Nephron progenitor cell (in vitro differentiated cells): ENCODE results near the gene HUS1.
"Not testable (repeated sequence)": the region's sequence is repeated elsewhere in the genome, so short reads cannot be mapped to it uniquely, and the experiment has no call there.

Experiments used
- DNase-seq: peaks from one replicate; pipeline ENCODE4 v3.0.0; 2021
- H3K27ac Mint-ChIP-seq: 2 replicates; pipeline ENCODE4 v1.8.0; 2021; ENCODE audit warnings: mild to moderate bottlenecking, moderate library complexity, mixed read lengths
- H3K27me3 Mint-ChIP-seq: 2 replicates; pipeline ENCODE4 v1.8.0; 2021; ENCODE audit warnings: mild to moderate bottlenecking, low read depth, mixed read lengths; ENCODE audit not compliant: poor library complexity
- H3K36me3 Mint-ChIP-seq: 2 replicates; pipeline ENCODE4 v1.8.0; 2021; ENCODE audit warnings: low read depth, mixed read lengths
- H3K4me1 Mint-ChIP-seq: 2 replicates; pipeline ENCODE4 v1.8.0; 2021; ENCODE audit warnings: mixed read lengths
- H3K4me3 Mint-ChIP-seq: 2 replicates; pipeline ENCODE4 v1.8.0; 2021; ENCODE audit warnings: mild to moderate bottlenecking, moderate library complexity, mixed read lengths
- H3K9me3 Mint-ChIP-seq: 2 replicates; pipeline ENCODE4 v1.8.0; 2021; ENCODE audit warnings: mild to moderate bottlenecking, moderate library complexity, mixed read lengths
- CTCF ChIP-seq: fragments of 200-600 bp; sonication (generic); IDR thresholded peaks from 2 replicates; pipeline ENCODE4 v1.5.0; 2021; ENCODE audit warnings: antibody characterized with exemption

Gene HUS1

DNA sequence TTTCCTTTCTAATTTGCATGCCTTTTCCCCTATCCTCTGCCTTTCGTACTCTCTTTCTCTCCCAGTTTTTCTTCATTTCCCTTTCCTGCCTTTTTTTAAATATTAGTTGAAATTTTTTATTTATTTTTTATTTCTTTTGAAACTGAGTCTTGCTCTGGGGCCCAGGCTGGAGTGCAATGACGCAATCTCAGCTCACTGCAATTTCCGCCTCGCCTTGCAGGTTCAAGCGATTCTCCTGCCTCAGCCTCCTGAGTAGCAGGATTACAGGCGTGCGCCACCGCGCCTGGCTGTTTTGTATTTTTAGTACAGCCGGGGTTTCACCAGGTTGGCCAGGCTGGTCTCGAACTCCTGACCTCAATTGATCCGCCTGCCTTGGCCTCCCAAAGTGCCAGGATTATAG is 20.0 kb upstream of the HUS1 start:
- peaks cover 2% of the 10 kb centered on the region for H3K27me3 Mint-ChIP-seq
- H3K9me3 Mint-ChIP-seq, result peaks cover 27% of the 10 kb centered on the region

DNA sequence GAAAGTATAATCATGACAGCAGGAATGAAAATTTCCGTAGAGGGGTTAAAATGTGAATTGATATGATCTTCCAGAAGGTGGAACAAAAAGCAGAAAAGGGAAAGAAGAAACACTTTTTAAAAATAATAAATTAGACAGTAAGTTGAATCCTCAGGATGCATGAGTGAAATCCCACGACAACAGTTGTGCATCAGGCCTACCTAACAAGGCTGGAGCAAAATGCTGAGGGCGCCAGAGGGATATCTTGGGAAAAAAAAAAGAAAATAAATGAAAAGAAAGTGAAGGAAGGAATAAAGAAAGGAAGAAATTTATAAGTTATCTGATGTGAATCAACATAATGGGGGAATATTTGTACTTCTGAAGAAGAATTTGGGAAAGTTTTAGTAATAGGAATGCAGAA is 13.0 kb upstream of the HUS1 start:
- Mint-ChIP-seq H3K27ac (peak overlapping the region; percentile 49), H3K4me1 (peaks cover 40% of the 10 kb centered on the region), H3K4me3 (peak overlapping the region; percentile 78), H3K36me3 (no peaks in the 10 kb centered on the region), H3K27me3 (peaks cover 3% of the 10 kb centered on the region), H3K9me3 (no peaks in the 10 kb centered on the region)
- no peak for DNase-seq
- TF ChIP-seq CTCF, result no peak

More for the DNA sequence above, 20.0 kb upstream of the HUS1 start:
- DNase-seq, result no peak
- peaks cover 7% of the 10 kb centered on the region for H3K36me3 Mint-ChIP-seq
- H3K4me1 Mint-ChIP-seq, result peaks cover 5% of the 10 kb centered on the region
- TF ChIP-seq CTCF, result no peak
- H3K4me3 Mint-ChIP-seq, result no peak overlapping the region
- H3K27ac Mint-ChIP-seq, result no peak overlapping the region

GRCh38 chr7:47991741-47992311 is 12.4 kb upstream of the HUS1 start:
- Mint-ChIP-seq H3K36me3 (no peaks in the 10 kb centered on the region), H3K27me3 (peaks cover 3% of the 10 kb centered on the region), H3K27ac (peak overlapping the region; percentile 94), H3K4me3 (peak overlapping the region; percentile 78), H3K9me3 (no peaks in the 10 kb centered on the region), H3K4me1 (peaks cover 40% of the 10 kb centered on the region)
- DNase-seq, result peak; percentile 83
- peak; percentile 36 for TF ChIP-seq CTCF

DNA sequence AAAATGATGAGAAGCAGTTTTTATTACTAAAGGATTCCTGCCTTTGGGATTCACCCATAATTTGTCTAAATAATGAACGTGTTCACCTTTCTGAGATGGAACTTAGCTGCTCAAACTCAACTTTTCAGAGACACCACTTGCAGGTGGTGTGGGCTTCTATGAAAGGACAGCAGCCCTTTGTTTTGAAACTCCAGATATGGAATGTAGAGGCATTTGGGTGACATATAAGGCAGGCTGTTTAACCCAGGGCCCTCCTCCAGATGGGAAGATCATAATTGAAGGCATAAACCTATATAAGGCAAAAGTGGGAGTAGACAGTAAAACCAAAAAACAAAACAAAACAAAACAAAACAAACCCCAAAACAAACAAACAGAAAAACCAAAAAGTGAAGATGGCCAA is 11.9 kb upstream of the HUS1 start:
- TF ChIP-seq CTCF, result no peak
- H3K4me3 Mint-ChIP-seq, result peak overlapping the region; percentile 78
- DNase-seq, result no peak
- no peaks in the 10 kb centered on the region for H3K36me3 Mint-ChIP-seq
- peaks cover 4% of the 10 kb centered on the region for H3K27me3 Mint-ChIP-seq
- peaks cover 40% of the 10 kb centered on the region for H3K4me1 Mint-ChIP-seq
- no peaks in the 10 kb centered on the region for H3K9me3 Mint-ChIP-seq
- H3K27ac Mint-ChIP-seq, result peak overlapping the region; percentile 94

DNA sequence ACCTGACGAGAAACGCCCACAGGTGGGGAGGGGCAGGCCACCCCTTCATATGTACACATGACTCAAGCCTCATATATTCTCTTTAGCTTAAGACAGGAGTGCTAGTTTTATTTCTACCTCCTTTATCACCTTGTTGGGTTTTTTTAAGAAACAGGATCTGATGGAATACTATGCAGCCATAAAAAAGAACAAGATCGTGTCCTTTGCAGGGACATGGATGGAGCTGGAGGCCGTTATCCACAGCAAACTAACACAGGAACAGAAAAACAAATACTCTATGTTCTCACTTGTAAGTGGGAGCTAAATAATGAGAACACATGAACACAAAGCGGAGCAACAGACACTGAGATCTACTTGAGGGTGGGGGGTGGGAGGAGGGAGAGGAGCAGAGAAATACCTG is 11.2 kb upstream of the HUS1 start:
- no peaks in the 10 kb centered on the region for H3K9me3 Mint-ChIP-seq
- peaks cover 40% of the 10 kb centered on the region for H3K4me1 Mint-ChIP-seq
- H3K4me3 Mint-ChIP-seq, result no peak overlapping the region
- peak overlapping the region; percentile 82 for H3K27ac Mint-ChIP-seq
- no peaks in the 10 kb centered on the region for H3K36me3 Mint-ChIP-seq
- no peak for TF ChIP-seq CTCF
- peaks cover 6% of the 10 kb centered on the region for H3K27me3 Mint-ChIP-seq
- no peak for DNase-seq

DNA sequence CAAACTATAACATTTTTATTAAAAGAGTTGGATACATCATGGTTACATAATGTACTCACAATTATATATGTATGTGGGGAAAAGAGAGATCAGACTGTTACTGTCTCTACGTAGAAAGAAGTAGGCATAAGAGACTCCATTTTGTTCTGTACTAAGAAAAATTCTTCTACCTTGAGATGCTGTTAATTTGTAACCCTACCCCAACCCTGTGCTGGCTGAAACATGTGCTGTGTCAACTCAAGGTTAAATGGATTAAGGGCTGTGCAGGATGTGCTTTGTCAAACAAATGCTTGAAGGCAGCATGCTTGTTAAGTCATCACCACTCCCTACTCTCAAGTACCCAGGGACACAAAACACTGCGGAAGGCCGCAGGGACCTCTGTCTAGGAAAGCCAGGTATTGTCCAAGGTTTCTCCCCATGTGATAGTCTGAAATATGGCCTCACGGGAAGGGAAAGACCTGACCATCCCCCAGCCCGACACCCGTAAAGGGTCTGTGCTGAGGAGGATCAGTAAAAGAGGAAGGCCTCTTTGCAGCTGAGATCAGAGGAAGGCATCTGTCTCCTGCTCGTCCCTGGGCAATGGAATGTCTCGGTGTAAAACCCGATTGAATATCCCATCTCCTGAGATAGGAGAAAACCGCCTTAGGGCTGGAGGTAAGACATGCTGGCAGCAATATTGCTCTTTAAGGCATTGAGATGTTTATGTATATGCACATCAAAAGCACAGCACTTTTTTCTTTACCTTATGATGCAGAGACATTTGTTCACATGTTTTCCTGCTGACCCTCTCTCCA is 10.4 kb upstream of the HUS1 start:
- H3K27me3 Mint-ChIP-seq, H3K9me3 Mint-ChIP-seq, H3K36me3 Mint-ChIP-seq, DNase-seq: not testable (repeated sequence)
- peak overlapping the region; percentile 89 for H3K27ac Mint-ChIP-seq
- H3K4me1 Mint-ChIP-seq, result peaks cover 40% of the 10 kb centered on the region
- peak overlapping the region; percentile 14 for H3K4me3 Mint-ChIP-seq
